Measurements from ENCODE around the gene PRDM15.
A peak's percentile ranks its signal among the peaks of the same experiment; 100 is the strongest.

Gene PRDM15

GRCh38 chr21:41881051-41881450 is 1.9 kb upstream of the PRDM15 start:
- Histone ChIP-seq H3K27me3 (replicated peaks; ENCODE audit: control insufficient read depth, insufficient read depth, low read length) (no peaks in the 10 kb centered on the region), H3K36me3 (ENCODE audit: control insufficient read depth, insufficient read depth, low read length, severe bottlenecking) (no peaks in the 10 kb centered on the region), H3K4me1 (ENCODE audit: control insufficient read depth, insufficient read depth, low read length) (peaks cover 20% of the 10 kb centered on the region), H3K4me3 (ENCODE audit: low read length) (no peak overlapping the region), H3K9me3 (ENCODE audit: control insufficient read depth, low read length) (no peaks in the 10 kb centered on the region), H3K9ac (ENCODE audit: low read length) (no peak overlapping the region)
- no peak for DNase-seq (ENCODE audit: low read depth)

DNA sequence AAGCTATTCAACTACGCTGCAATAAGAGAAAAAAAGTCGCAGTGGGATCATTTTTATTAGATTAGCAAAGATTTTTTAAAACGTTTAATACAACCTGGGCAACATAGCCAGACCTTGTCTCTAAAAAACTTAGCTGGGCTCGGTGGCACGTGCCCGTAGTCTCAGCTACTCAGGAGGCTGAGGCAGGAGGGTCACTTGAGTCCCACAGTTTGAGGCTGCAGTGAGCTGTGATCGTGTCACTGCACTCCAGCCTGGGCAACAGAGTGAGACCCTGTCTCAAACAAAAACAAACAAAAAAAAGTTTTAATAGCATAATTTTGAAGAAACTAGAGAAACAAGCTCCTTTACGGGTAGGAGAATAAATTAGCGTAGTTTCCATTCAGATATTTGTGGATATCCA is 1.0 kb upstream of the PRDM15 start:
- Histone ChIP-seq H3K36me3 (ENCODE audit: control insufficient read depth, insufficient read depth, low read length, severe bottlenecking) (no peaks in the 10 kb centered on the region), H3K4me1 (ENCODE audit: control insufficient read depth, insufficient read depth, low read length) (peaks cover 20% of the 10 kb centered on the region), H3K4me3 (ENCODE audit: low read length) (peak overlapping the region; percentile 81), H3K9ac (ENCODE audit: low read length) (peak overlapping the region; percentile 89), H3K9me3 (ENCODE audit: control insufficient read depth, low read length) (no peaks in the 10 kb centered on the region), H3K27me3 (replicated peaks; ENCODE audit: control insufficient read depth, insufficient read depth, low read length) (no peaks in the 10 kb centered on the region)
- DNase-seq (ENCODE audit: low read depth), result no peak

- H3K36me3 ChIP-seq (ENCODE audit: control insufficient read depth, insufficient read depth, low read length, severe bottlenecking), result no peaks in the 10 kb centered on the region
- peak; percentile 94 for DNase-seq (ENCODE audit: low read depth)
- no peaks in the 10 kb centered on the region for H3K27me3 ChIP-seq (replicated peaks; ENCODE audit: control insufficient read depth, insufficient read depth, low read length)
- H3K4me3 ChIP-seq (ENCODE audit: low read length), result peak overlapping the region; percentile 90
- peak overlapping the region; percentile 91 for H3K9ac ChIP-seq (ENCODE audit: low read length)
- H3K9me3 ChIP-seq (ENCODE audit: control insufficient read depth, low read length), result no peaks in the 10 kb centered on the region
- peaks cover 20% of the 10 kb centered on the region for H3K4me1 ChIP-seq (ENCODE audit: control insufficient read depth, insufficient read depth, low read length)
These were observed 334 bp downstream of the PRDM15 start for GRCh38 chr21:41878831-41879189.

- H3K9ac ChIP-seq (ENCODE audit: low read length), result peak overlapping the region; percentile 91
- peak overlapping the region; percentile 90 for H3K4me3 ChIP-seq (ENCODE audit: low read length)
- peak; percentile 68 for DNase-seq (ENCODE audit: low read depth)
- H3K27me3 ChIP-seq (replicated peaks; ENCODE audit: control insufficient read depth, insufficient read depth, low read length), result no peaks in the 10 kb centered on the region
- no peaks in the 10 kb centered on the region for H3K9me3 ChIP-seq (ENCODE audit: control insufficient read depth, low read length)
- no peaks in the 10 kb centered on the region for H3K36me3 ChIP-seq (ENCODE audit: control insufficient read depth, insufficient read depth, low read length, severe bottlenecking)
- peaks cover 16% of the 10 kb centered on the region for H3K4me1 ChIP-seq (ENCODE audit: control insufficient read depth, insufficient read depth, low read length)
These were observed 978 bp downstream of the PRDM15 start for GRCh38 chr21:41877901-41878830.

- H3K36me3 ChIP-seq (ENCODE audit: control insufficient read depth, insufficient read depth, low read length, severe bottlenecking), result peaks cover 5% of the 10 kb centered on the region
- peaks cover 13% of the 10 kb centered on the region for H3K4me1 ChIP-seq (ENCODE audit: control insufficient read depth, insufficient read depth, low read length)
- H3K4me3 ChIP-seq (ENCODE audit: low read length), result peak overlapping the region; percentile 90
- no peaks in the 10 kb centered on the region for H3K9me3 ChIP-seq (ENCODE audit: control insufficient read depth, low read length)
- no peaks in the 10 kb centered on the region for H3K27me3 ChIP-seq (replicated peaks; ENCODE audit: control insufficient read depth, insufficient read depth, low read length)
- no peak for DNase-seq (ENCODE audit: low read depth)
- H3K9ac ChIP-seq (ENCODE audit: low read length), result peak overlapping the region; percentile 91
These were observed 2.1 kb downstream of the PRDM15 start for GRCh38 chr21:41876928-41877652.

- H3K9ac ChIP-seq (ENCODE audit: low read length), result no peak overlapping the region
- peaks cover 5% of the 10 kb centered on the region for H3K36me3 ChIP-seq (ENCODE audit: control insufficient read depth, insufficient read depth, low read length, severe bottlenecking)
- H3K9me3 ChIP-seq (ENCODE audit: control insufficient read depth, low read length), result no peaks in the 10 kb centered on the region
- no peak for DNase-seq (ENCODE audit: low read depth)
- H3K27me3 ChIP-seq (replicated peaks; ENCODE audit: control insufficient read depth, insufficient read depth, low read length), result no peaks in the 10 kb centered on the region
- H3K4me3 ChIP-seq (ENCODE audit: low read length), result no peak overlapping the region
- H3K4me1 ChIP-seq (ENCODE audit: control insufficient read depth, insufficient read depth, low read length), result peaks cover 13% of the 10 kb centered on the region
These were observed 2.7 kb downstream of the PRDM15 start for GRCh38 chr21:41876396-41876795.

DNA sequence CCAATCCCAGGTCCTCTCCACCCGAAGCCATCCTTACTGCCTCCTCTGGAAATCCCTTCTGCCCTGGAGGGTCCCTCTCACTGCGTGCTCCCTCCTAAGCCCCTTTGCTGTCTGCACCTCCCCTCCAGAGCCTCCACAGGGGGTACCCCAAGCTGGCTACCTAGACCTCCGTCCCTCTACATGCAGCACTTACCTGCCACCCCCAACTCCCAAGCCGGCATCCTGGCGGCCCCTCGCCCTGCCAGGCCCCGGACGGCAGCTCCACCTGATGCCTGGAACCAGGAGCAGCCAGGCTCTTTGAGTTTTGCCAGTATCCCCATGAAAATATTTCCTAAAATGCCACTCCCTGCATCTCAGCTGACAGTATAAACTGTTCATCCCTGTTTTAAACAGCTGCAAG is 4.1 kb downstream of the PRDM15 start:
- Histone ChIP-seq H3K9ac (ENCODE audit: low read length) (no peak overlapping the region), H3K9me3 (ENCODE audit: control insufficient read depth, low read length) (no peaks in the 10 kb centered on the region), H3K4me1 (ENCODE audit: control insufficient read depth, insufficient read depth, low read length) (peaks cover 13% of the 10 kb centered on the region), H3K4me3 (ENCODE audit: low read length) (no peak overlapping the region), H3K36me3 (ENCODE audit: control insufficient read depth, insufficient read depth, low read length, severe bottlenecking) (peaks cover 5% of the 10 kb centered on the region), H3K27me3 (replicated peaks; ENCODE audit: control insufficient read depth, insufficient read depth, low read length) (no peaks in the 10 kb centered on the region)
- no peak for DNase-seq (ENCODE audit: low read depth)

GRCh38 chr21:41874611-41875010 is 4.5 kb downstream of the PRDM15 start:
- Histone ChIP-seq H3K27me3 (replicated peaks; ENCODE audit: control insufficient read depth, insufficient read depth, low read length) (no peaks in the 10 kb centered on the region), H3K9me3 (ENCODE audit: control insufficient read depth, low read length) (no peaks in the 10 kb centered on the region), H3K4me3 (ENCODE audit: low read length) (no peak overlapping the region), H3K36me3 (ENCODE audit: control insufficient read depth, insufficient read depth, low read length, severe bottlenecking) (peaks cover 5% of the 10 kb centered on the region), H3K9ac (ENCODE audit: low read length) (no peak overlapping the region), H3K4me1 (ENCODE audit: control insufficient read depth, insufficient read depth, low read length) (peaks cover 9% of the 10 kb centered on the region)
- no peak for DNase-seq (ENCODE audit: low read depth)

GRCh38 chr21:41873426-41873825 is 5.7 kb downstream of the PRDM15 start:
- H3K9me3 ChIP-seq (ENCODE audit: control insufficient read depth, low read length), result no peaks in the 10 kb centered on the region
- H3K27me3 ChIP-seq (replicated peaks; ENCODE audit: control insufficient read depth, insufficient read depth, low read length), result no peaks in the 10 kb centered on the region
- no peak overlapping the region for H3K4me3 ChIP-seq (ENCODE audit: low read length)
- peaks cover 11% of the 10 kb centered on the region for H3K4me1 ChIP-seq (ENCODE audit: control insufficient read depth, insufficient read depth, low read length)
- H3K36me3 ChIP-seq (ENCODE audit: control insufficient read depth, insufficient read depth, low read length, severe bottlenecking), result peaks cover 5% of the 10 kb centered on the region
- DNase-seq (ENCODE audit: low read depth), result no peak
- H3K9ac ChIP-seq (ENCODE audit: low read length), result no peak overlapping the region

GRCh38 chr21:41873005-41873404 is 6.1 kb downstream of the PRDM15 start:
- Histone ChIP-seq H3K36me3 (ENCODE audit: control insufficient read depth, insufficient read depth, low read length, severe bottlenecking) (peaks cover 5% of the 10 kb centered on the region), H3K4me3 (ENCODE audit: low read length) (no peak overlapping the region), H3K4me1 (ENCODE audit: control insufficient read depth, insufficient read depth, low read length) (peaks cover 15% of the 10 kb centered on the region), H3K27me3 (replicated peaks; ENCODE audit: control insufficient read depth, insufficient read depth, low read length) (no peaks in the 10 kb centered on the region), H3K9ac (ENCODE audit: low read length) (no peak overlapping the region), H3K9me3 (ENCODE audit: control insufficient read depth, low read length) (no peaks in the 10 kb centered on the region)
- no peak for DNase-seq (ENCODE audit: low read depth)

GRCh38 chr21:41871293-41872030 is 7.7 kb downstream of the PRDM15 start:
- Histone ChIP-seq H3K4me1 (ENCODE audit: control insufficient read depth, insufficient read depth, low read length) (peaks cover 6% of the 10 kb centered on the region), H3K9ac (ENCODE audit: low read length) (no peak overlapping the region), H3K27me3 (replicated peaks; ENCODE audit: control insufficient read depth, insufficient read depth, low read length) (no peaks in the 10 kb centered on the region), H3K4me3 (ENCODE audit: low read length) (no peak overlapping the region), H3K36me3 (ENCODE audit: control insufficient read depth, insufficient read depth, low read length, severe bottlenecking) (peaks cover 5% of the 10 kb centered on the region), H3K9me3 (ENCODE audit: control insufficient read depth, low read length) (no peaks in the 10 kb centered on the region)
- no peak for DNase-seq (ENCODE audit: low read depth)
